Neuron (in vitro differentiated cells): ENCODE results near the gene SPATA31E1.

ENCODE experiments used
- H2AFZ ChIP-seq: one replicate; pipeline ENCODE4 v1.6.1; 2013; ENCODE audit warnings: low read depth, mild to moderate bottlenecking, inconsistent platforms, low read length, moderate library complexity
- H3K27me3 ChIP-seq: one replicate; pipeline ENCODE4 v1.6.1; 2013; ENCODE audit warnings: low read length; ENCODE audit not compliant: insufficient read depth
- H3K36me3 ChIP-seq: one replicate; pipeline ENCODE4 v1.6.1; 2013; ENCODE audit warnings: low read length; ENCODE audit not compliant: insufficient read depth
- H3K4me1 ChIP-seq: one replicate; pipeline ENCODE4 v1.6.1; 2013; ENCODE audit warnings: low read length; ENCODE audit not compliant: insufficient read depth
- H3K4me3 ChIP-seq: 2 replicates; pipeline ENCODE4 v1.5.1; 2013; ENCODE audit warnings: mild to moderate bottlenecking, low read length, moderate library complexity
- H3K9me3 ChIP-seq: one replicate; pipeline ENCODE4 v1.6.1; 2013; ENCODE audit warnings: low read length

Gene SPATA31E1

DNA sequence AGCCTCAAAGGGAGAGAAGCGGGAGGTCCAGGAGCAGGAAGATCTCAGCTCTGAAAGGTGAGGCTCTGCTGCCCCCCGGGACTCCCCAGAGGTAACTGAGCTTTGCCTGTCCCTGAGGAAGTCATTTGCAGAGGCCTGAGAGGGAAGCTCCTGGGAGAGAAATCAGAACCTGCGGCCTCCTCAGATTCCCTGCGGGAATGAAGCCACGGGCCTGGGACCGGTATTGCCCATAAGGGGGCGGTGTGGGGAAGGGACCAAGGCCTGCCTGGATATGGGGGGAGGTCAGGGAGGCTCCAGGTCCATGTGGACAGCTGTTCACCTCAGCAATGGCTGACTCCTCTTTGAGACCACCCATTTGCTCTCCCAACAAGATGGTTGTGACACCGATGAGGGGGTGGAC is 1.3 kb downstream of the SPATA31E1 start:
- H3K4me3 ChIP-seq: no peak overlapping the region
- H3K9me3 ChIP-seq: no peaks in the 10 kb centered on the region
- no peak overlapping the region for H2AFZ ChIP-seq
- H3K36me3 ChIP-seq: no peaks in the 10 kb centered on the region
- H3K27me3 ChIP-seq: no peaks in the 10 kb centered on the region
- no peaks in the 10 kb centered on the region for H3K4me1 ChIP-seq

DNA sequence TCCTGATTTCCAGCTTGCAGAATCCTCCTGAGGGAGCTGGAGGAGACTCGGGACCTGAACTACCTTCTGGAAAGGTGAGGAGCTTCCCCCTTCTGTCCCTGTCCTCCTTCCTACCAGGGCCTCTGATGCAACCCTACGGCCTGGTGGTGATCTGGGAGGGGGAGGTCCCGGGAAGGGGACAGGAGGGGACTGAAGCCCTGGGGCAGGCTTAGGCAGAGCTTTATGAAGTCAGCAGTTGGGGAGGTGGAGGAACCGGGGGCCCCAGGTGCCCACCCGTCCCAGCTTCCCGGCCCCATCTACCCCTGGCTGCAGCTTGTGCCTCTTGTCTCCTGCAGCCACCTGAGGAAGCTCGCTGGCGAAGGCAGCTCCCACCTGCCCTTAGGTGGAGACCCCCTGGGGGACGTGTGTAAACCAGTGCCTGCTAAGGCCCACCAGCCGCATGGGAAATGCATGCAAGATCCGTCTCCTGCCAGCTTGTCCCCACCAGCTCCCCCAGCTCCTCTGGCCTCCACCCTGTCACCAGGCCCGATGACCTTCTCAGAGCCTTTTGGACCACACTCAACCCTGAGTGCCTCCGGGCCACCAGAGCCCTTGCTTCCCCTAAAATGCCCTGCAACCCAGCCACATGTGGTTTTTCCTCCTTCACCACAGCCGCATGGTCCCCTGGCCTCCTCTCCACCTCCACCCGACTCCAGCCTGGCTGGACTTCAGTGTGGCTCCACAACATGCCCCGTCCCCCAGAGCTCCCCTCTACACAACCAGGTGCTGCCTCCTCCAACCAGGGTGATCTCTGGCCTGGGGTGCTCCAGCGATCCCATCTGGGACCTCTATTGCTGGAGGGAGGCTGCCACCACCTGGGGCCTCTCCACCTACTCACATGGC is 2.1 kb downstream of the SPATA31E1 start:
- Histone ChIP-seq H3K4me1 (no peaks in the 10 kb centered on the region), H3K4me3 (no peak overlapping the region)

DNA sequence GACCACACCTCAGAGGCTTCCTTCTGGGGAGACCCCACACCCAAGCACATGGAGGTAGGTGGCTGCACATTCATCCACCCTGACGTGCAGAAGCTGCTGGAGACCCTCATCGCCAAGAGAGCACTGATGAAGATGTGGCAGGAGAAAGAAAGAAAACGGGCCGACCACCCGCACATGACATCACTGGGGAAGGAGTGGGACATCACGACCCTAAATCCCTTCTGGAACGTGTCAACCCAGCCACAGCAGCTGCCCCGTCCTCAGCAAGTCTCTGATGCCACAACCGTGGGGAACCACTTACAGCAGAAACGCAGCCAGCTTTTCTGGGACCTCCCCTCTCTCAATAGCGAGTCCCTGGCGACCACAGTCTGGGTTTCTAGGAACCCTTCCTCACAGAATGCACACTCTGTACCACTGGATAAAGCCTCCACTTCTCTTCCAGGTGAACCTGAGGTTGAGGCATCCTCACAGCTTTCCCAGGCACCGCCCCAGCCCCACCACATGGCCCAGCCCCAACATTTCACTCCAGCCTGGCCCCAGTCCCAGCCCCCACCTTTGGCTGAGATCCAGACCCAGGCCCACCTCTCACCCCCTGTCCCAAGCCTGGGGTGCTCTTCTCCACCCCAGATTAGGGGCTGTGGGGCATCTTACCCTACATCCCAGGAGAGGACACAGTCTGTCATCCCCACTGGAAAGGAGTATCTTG is 3.0 kb downstream of the SPATA31E1 start:
- Histone ChIP-seq H3K36me3 (no peaks in the 10 kb centered on the region), H3K27me3 (no peaks in the 10 kb centered on the region), H3K4me3 (no peak overlapping the region), H2AFZ (no peak overlapping the region), H3K4me1 (no peaks in the 10 kb centered on the region), H3K9me3 (no peaks in the 10 kb centered on the region)

More for the DNA sequence above, 2.1 kb downstream of the SPATA31E1 start:
- Histone ChIP-seq H3K27me3 (no peaks in the 10 kb centered on the region), H3K9me3 (no peaks in the 10 kb centered on the region), H3K36me3 (no peaks in the 10 kb centered on the region), H2AFZ (no peak overlapping the region)

DNA sequence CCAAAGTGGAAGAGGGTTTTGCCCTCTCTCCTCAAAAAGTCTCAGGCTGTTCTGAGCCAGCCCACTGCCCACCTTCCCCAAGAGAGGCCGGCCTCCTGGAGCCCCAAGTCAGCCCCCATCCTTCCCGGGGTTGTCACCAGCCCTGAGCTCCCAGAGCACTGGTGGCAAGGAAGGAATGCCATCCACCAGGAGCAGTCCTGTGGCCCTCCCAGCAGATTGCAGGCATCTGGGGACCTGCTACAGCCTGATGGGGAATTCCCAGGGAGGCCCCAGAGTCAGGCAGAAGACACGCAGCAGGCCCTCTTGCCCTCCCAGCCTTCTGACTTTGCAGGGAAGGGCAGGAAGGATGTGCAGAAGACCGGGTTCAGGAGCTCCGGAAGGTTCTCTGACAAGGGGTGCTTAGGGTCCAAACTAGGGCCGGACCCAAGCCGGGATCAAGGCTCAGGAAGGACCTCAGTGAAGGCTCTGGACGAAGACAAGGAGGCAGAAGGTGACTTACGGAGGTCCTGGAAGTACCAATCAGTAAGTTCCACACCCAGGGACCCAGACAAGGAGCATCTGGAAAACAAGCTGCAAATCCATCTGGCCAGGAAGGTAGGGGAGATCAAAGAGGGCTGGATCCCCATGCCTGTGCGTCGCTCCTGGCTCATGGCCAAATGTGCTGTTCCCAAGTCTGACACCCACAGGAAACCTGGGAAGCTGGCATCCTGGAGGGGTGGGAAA is 3.7 kb downstream of the SPATA31E1 start:
- Histone ChIP-seq H3K4me1 (no peaks in the 10 kb centered on the region), H3K27me3 (no peaks in the 10 kb centered on the region), H3K36me3 (no peaks in the 10 kb centered on the region), H2AFZ (no peak overlapping the region), H3K4me3 (no peak overlapping the region), H3K9me3 (no peaks in the 10 kb centered on the region)

DNA sequence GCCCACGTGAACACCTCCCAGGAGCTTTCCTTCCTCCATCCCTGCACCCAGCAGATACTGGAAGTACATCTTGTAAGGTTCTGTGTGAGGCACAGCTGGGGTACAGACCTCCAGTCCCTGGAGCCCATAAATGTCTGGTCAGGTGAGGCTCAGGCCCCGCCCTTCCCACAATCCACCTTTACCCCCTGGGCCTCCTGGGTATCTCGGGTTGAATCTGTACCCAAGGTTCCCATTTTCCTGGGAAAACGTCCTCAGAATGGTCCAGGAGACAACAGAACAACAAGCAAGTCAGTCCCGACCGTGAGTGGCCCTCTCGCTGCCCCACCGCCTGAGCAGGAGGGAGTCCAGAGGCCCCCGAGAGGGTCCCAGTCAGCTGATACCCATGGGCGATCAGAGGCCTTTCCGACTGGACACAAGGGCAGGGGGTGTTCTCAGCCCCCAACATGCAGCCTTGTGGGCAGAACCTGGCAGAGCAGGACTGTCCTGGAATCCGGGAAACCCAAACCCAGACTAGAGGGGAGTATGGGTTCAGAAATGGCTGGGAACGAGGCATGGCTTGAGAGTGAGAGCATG is 4.3 kb downstream of the SPATA31E1 start:
- no peaks in the 10 kb centered on the region for H3K9me3 ChIP-seq
- no peaks in the 10 kb centered on the region for H3K36me3 ChIP-seq
- no peaks in the 10 kb centered on the region for H3K27me3 ChIP-seq
- no peak overlapping the region for H3K4me3 ChIP-seq
- no peaks in the 10 kb centered on the region for H3K4me1 ChIP-seq
- H2AFZ ChIP-seq: no peak overlapping the region

DNA sequence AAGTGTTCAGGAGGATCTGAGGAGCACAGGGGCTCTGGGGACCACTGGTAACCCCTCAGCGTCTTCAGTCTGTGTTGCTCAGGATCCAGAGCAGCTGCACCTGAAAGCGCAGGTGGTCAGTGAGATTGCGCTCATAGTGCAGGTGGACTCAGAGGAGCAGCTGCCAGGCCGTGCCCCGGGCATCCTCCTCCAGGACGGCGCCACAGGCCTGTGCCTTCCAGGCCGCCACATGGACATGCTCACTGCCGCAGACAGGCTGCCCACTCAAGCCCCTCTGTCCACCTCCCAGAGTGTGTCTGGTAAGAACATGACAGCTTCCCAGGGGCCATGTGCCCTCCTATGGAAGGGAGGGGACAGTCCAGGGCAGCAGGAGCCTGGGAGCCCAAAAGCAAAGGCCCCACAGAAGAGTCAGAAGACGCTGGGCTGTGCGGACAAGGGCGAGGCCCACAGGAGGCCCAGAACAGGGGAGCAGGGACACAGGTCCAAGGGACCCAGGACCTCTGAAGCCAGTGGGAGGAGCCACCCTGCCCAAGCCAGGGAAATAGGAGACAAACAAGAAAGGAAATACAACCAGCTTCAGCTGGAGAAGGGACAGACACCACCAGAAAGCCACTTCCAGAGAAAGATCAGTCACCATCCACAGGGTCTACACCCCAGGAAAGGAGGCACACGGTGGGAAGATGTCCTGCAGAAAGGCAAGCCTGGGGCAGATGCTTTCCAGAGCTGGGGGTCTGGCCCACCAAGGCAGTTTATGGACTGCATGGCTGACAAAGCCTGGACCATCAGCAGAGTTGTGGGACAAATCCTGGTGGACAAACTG is 5.2 kb downstream of the SPATA31E1 start:
- H3K36me3 ChIP-seq: no peaks in the 10 kb centered on the region
- H3K4me1 ChIP-seq: no peaks in the 10 kb centered on the region
- no peak overlapping the region for H3K4me3 ChIP-seq
- H2AFZ ChIP-seq: no peak overlapping the region
- peaks cover under 1% of the 10 kb centered on the region for H3K27me3 ChIP-seq
- H3K9me3 ChIP-seq: no peaks in the 10 kb centered on the region

DNA sequence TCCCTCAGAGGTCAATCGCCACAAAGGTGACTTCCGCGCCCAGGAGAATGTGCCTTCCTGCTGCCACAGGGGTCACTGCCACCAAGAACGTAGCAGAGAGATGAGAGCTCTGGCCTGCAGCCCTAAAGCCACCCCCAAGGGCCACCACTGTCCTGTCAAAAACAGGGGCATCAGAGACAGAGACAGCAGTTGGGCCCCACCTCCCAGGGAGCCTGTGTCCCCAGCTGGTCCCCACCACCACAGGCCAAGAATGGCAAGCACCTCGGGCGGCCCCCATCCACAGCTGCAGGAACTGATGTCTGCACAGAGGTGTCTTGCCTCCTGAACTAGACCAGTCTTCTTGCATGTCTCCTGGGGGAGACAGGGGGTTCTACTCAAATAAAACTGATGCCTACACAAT is 5.8 kb downstream of the SPATA31E1 start:
- H3K36me3 ChIP-seq: no peaks in the 10 kb centered on the region
- H3K27me3 ChIP-seq: peaks cover 2% of the 10 kb centered on the region
- H3K9me3 ChIP-seq: no peaks in the 10 kb centered on the region
- H3K4me1 ChIP-seq: no peaks in the 10 kb centered on the region
- no peak overlapping the region for H2AFZ ChIP-seq
- H3K4me3 ChIP-seq: no peak overlapping the region

DNA sequence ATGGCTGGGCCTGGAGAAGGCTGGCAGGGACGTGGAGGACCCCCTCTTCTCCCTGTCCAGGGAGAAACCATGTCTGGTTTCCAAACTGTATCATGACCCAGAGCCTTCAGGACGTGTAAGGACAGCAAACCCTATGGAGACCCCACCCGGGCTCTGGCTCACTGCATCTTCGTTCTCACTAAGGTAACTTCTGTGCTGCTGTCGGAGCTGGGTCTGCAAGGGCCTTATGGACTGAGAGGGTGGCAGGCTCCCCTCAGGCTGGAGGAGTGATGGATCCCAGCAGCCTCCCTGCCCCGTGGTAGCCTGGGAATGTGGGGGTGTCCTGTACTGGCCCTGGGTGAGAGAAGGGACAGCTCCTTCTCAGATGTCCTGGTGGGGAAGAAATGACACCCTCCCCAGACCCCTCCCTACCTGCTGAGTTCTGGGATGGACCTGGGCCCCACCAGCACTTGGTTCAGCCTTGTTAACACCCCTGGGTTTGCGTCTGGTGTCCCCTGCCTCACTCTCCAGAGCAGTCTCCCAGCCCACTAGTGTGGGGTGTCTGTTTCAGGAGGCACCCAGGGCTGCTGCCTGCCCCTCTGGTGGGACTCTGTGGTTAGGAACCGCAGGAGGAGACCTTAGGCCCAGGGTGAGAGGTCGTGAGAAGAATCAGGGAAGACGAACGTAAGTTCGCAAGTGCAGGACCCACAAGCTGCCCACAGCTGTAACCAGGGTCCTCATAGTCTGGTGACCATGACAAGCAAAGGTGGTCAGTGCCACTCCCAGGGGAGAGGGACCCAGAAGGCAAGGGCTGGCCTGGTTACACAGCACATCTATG is 6.6 kb downstream of the SPATA31E1 start:
- no peak overlapping the region for H3K4me3 ChIP-seq
- no peaks in the 10 kb centered on the region for H3K9me3 ChIP-seq
- no peaks in the 10 kb centered on the region for H3K4me1 ChIP-seq
- H3K36me3 ChIP-seq: no peaks in the 10 kb centered on the region
- peaks cover 2% of the 10 kb centered on the region for H3K27me3 ChIP-seq
- no peak overlapping the region for H2AFZ ChIP-seq

DNA sequence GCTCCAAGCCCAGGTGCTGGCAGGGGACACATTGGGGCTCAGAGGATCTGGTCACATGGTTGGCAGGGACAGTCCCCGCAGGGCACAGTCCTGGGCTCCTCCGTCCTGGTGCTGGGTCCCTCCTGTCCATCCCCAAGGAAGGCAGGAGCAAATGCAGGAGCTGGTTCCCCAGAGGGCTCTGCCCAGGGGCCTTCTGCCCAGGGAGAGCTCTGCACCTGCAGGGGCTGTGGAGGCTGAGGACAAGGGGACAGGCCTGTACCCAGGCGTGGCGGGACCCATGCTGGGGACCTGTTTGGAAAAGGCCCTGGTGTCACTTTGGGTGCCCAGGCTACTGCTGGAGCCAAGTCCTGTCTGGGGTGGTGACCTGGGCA is 7.2 kb downstream of the SPATA31E1 start:
- Histone ChIP-seq H3K9me3 (no peaks in the 10 kb centered on the region), H3K36me3 (no peaks in the 10 kb centered on the region), H3K27me3 (peaks cover 2% of the 10 kb centered on the region), H3K4me1 (no peaks in the 10 kb centered on the region), H3K4me3 (no peak overlapping the region), H2AFZ (no peak overlapping the region)

DNA sequence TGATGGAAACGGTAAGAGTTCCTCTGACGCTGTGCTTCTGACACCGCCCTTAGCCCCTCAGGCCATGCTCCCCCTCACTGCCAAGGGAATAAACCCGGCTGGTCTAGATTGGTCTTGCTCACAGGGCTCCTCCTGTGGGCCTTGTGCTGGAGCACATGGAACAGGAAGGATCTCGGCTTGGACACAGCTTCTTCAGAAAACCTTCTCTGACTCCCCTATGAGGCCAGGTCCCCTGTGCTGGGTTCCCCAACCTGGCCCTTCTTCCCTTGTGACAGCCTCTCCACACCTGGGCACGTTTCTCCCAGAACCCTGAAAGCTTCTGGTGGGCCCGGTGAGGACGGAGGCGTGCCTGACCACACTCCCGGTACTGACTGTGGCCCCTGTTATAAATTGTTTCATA is 8.2 kb downstream of the SPATA31E1 start:
- H3K9me3 ChIP-seq: no peaks in the 10 kb centered on the region
- H3K4me3 ChIP-seq: no peak overlapping the region
- H3K4me1 ChIP-seq: no peaks in the 10 kb centered on the region
- no peaks in the 10 kb centered on the region for H3K36me3 ChIP-seq
- peaks cover 2% of the 10 kb centered on the region for H3K27me3 ChIP-seq
- no peak overlapping the region for H2AFZ ChIP-seq

DNA sequence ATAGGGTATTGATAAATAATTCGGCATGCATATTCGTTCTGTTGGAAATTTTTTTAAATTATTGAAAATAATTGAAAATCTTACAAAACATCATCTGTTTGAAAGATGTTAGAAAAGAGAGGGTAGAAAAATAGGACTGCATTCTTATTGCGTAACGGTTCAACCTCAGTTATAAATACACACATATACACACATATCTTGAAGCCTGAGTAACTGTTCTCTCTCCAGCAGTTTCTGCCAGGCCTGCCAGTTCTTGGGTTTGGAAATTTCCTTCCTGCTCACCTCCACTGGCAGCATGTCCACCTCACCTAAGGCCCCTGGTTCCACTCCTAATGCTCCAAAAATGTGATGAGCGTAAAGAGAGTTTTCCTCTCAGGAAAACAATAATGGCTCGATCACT is 9.1 kb downstream of the SPATA31E1 start:
- H3K4me1 ChIP-seq: no peaks in the 10 kb centered on the region
- H2AFZ ChIP-seq: no peak overlapping the region
- H3K27me3 ChIP-seq: peaks cover 2% of the 10 kb centered on the region
- H3K36me3 ChIP-seq: no peaks in the 10 kb centered on the region
- no peaks in the 10 kb centered on the region for H3K9me3 ChIP-seq
- H3K4me3 ChIP-seq: no peak overlapping the region

DNA sequence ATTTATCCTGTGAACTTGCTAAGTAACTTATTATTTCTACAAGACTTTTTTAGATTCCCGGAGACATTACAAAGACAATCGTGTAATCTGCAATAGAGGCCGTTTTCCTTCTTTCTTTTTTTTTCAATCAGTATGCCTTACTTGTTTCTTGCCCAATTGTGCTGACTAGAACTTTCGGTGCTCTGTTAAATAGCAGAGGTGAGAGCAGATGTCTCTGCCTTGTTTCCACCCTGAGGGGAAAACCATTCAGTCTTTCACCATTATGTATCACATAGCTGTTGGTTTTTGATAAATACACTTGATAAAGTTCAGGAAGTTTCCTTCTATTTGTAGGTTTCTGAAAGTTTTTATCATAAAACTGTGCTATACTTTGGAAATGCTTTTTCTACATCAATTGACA is 10.3 kb downstream of the SPATA31E1 start:
- no peak overlapping the region for H3K4me3 ChIP-seq
- H3K27me3 ChIP-seq: peaks cover 2% of the 10 kb centered on the region
- H2AFZ ChIP-seq: no peak overlapping the region
- no peaks in the 10 kb centered on the region for H3K4me1 ChIP-seq
- no peaks in the 10 kb centered on the region for H3K9me3 ChIP-seq
- no peaks in the 10 kb centered on the region for H3K36me3 ChIP-seq
